ENCODE data around the gene DUSP22.

GRCh38 chr6:303948-304558 is 11.8 kb downstream of the DUSP22 start:
- TF ChIP-seq CTCF (IDR thresholded peaks at IDR 0.05; ENCODE audit: low read depth, low read length, poor library complexity, severe bottlenecking), result peak; percentile 31
- TF ChIP-seq EZH2phosphoT487 (IDR thresholded peaks at IDR 0.05; ENCODE audit: borderline replicate concordance, low read length), result no peak
